Stimulated activated CD4-positive, alpha-beta T cell treated with anti-CD3 and anti-CD28 coated beads, Interleukin-15, amount 100 ng/mL, for 24 hours (primary cell): Measurements from ENCODE around the gene TXNL4B.

Experiments used
- DNase-seq: peaks from one replicate; pipeline ENCODE4 v3.0.0-alpha.2; 2020

The TXNL4B gene

DNA sequence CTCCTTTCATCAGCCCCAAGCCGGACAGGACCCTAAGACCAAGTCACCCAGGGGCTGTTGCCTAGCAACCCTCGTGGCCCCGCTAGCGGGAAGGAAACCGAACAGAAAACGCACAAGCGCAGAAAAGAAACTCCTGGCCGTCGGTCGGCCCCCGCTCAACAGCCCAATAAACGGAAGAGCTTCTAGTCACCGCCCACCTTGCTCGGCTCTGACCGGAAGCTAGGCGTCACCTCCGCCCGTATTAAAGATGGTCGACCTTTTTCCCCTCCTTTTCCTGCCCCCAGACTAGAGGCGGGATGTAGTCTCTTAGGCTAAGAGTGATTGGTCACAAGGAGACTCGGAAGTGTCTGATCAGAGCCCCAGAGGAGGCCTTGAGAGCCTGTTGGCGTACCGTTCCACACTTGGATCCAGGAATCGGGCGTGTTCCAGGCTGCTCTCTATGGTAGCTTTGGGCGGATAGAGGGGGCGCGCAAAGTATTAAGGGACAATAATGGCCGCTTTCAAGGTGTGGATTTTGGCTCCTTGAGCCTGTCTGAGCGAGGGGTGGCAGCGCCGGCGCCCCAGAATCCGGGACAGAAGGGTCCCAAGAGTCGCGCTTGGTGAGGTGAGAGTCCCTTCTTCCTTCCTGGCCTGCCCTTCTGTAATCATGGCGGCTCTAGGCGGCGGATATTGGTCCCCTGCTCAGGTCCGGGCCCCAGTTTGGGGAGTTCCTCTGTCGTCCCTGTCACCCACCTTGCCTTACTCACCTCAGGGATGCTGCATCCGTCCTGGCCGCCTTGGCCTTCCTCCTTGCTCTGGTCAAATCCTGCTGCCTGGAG is at the start of gene TXNL4B, which contains the start of gene DHX38:
Gene TXNL4B, minus strand, starts transcription at position 173 of the 818 bp plus-strand sequence. CDS start 2,871 bp downstream, outside the sequence.
Gene DHX38, plus strand, starts transcription at position 400 of the 818 bp plus-strand sequence. CDS start 2,311 bp downstream, outside the sequence.
- peak; percentile 94 for DNase-seq

GRCh38 chr16:72142476-72142875 is 49.1 kb upstream of the TXNL4B start:
- DNase-seq = no peak

- DNase-seq = no peak
Observed at GRCh38 chr16:72139908-72140307, 46.5 kb upstream of the TXNL4B start.

DNA sequence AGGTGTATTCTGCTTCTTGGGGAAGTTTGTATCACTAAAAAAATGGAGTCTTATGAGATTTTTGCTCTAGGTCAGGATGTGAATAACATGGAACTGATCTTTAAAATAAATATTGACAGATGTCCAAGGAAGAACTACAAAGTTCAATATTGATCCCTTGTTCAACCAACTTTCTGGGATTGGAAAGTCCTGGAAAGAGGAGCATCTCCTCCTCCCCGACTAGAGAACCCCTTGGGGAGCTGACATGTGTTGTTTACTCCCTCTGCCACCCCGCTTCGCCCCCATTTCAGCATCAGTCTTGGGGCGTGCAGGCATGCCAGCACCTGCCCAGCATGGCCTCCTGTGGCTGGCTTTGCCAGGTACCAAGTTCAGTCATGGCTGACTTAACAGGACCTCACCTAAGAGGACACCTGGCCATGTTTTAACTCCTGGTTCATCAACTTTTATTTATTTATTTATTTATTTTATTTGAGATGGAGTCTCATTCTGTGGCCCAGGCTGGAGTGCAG is 44.7 kb upstream of the TXNL4B start:
- no peak for DNase-seq

- DNase-seq = no peak
Observed at GRCh38 chr16:72137380-72138063, 44.1 kb upstream of the TXNL4B start.

GRCh38 chr16:72134507-72134906 is 41.1 kb upstream of the TXNL4B start:
- no peak for DNase-seq

DNA sequence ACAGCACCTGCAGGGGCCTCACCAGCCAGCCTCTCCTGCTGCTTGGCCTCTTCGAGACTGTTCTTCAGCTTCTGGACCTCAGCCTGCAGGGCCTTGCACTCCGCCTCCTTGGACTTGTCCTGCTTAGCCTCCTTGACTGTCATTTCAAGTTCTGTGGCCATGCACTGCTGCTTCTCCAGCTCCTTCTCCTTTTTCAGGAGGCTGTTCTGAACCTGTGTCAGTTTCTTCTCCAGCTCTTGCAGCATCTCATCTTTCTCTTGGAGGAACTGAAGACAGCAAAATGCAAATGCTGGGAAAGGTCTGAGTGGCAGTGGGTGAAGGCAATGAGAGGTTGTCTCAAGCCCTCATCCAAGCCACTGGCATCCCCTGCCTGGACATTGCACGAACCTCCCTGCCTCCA is 39.3 kb upstream of the TXNL4B start:
- DNase-seq = no peak

- no peak for DNase-seq
Observed at GRCh38 chr16:72131036-72131435, 37.6 kb upstream of the TXNL4B start.

DNA sequence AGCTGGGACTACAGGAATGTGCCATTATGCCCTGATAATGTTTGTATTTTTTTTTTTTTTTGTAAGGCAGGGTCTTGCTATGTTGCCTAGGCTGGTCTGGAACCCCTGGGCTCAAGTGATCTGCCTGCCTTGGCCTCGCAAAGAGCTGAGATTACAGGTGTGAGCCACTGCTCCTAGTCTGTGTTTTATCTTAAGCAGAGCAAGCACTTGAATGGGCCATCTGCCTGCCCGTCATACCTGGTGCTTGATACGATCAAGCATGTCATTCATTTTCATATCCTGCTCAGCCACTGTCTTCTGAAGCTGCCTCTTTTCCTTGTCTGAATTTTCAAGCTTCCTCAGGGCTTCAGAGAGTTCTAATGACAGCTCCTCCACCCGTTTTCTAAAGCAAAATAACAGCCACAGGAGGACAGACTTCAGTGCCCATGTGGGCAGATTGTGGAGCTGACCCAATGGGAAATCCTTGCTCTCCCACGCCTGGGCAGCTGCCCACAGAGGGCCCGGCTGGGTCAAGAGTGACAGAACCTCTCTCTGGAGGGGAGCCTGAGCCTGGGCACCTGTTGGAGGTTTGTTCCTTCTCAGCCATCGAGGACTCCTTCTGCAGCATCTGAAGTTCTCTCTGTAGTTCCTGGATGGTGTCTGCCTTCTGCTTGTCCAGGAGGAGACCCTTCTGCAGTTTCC is 36.7 kb upstream of the TXNL4B start:
- no peak for DNase-seq

DNA sequence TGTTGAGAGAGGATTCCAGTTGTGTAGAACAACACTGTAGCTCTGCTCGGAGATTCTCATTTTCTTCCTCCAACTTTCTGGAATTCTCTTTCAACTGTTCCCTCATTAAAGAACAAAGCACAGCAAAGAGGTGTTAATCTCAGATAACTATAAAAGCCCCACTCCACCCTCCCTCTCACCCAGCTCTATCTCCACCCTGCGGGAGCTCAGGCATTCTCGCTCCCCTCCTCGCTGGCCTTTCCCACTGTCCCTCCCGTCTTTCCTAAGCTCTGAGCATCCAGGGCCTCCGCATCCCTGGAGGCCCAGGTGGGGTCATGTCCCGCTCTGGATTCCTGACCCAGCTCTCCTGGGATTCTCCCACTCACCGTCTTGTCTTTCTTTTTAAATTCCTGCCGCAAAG is 35.3 kb upstream of the TXNL4B start:
- DNase-seq = no peak

- DNase-seq = no peak
Observed at GRCh38 chr16:72126429-72126765, 33.0 kb upstream of the TXNL4B start.

DNA sequence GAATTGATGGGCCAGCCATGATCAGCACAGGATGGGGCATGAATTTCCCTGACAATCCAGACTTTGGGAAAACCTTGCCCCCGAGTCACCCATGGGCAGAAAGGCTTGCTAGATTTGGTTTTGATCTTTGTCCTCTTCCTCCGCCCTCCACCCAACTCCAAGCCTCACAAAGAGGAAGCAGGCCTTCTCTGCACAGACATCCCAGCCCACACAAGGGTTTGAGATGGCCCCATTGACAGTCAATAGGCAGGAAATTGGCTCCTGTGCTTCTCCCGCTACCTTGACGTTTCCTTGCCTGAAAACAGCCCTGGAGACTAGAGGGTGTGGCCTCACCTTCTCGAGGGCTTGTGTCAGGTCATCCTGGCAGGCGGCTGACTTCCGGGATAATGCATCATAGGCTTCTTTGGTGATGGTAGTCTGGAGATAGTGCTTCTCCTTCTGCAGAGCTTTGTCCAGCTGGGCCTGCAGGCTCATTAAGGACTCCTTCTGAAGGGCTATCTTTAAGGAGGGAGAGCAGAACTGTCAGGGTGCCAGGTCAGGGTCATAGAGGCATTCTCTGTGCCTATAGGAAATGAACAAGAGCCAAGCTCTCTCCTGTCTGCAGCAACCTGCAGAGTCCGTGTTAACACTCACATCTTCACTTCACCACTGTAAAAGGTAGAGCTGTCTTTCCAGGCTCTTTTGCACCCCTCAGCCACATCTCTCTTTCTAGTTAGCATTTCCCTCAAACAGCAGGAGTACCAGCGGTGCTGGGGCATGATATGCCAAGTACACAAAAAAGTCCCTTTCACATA is 32.4 kb upstream of the TXNL4B start:
- DNase-seq = no peak

DNA sequence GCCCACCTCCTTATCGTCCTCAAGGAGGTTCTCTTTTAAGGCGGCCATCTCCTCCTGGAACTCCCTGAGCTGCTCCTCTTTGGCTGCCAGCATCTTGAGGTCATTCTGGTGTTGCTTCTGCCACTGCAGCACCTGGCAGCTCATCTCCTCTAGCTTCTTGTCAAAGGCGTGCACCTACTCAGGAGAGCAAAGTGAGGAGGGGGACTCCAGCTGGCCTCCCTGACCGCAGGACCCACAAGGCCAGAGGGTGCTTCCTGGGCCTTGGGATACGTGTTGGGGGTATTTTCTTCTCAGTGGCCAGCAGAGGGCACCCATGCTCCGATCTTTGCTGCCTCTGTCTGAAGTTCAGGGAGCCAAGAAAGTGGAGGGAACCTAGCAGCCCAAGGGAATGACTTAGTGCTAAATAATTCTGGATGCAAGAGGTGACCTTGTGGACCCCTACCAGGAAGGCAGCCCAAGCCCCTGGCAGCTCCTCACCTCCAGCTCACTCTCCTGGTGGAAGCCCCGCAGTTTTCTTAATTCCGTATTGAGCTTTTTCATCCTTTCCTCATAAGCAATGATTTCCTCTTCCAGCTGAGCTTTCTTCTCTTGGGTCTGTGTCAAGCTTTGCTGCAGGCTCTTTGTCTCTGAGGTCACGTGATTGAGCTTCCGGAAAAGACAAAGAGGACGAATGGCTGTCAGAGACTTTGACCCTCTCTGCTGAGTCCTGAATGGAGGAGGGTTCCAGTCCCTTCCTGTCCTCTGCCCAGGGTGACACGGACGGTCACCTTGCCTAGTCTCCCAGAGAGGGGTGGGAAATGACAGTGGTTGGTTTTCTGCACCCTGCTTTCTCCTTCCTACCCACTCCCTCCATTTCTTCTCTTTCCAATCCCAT is 31.6 kb upstream of the TXNL4B start:
- DNase-seq = peak; percentile 75

DNA sequence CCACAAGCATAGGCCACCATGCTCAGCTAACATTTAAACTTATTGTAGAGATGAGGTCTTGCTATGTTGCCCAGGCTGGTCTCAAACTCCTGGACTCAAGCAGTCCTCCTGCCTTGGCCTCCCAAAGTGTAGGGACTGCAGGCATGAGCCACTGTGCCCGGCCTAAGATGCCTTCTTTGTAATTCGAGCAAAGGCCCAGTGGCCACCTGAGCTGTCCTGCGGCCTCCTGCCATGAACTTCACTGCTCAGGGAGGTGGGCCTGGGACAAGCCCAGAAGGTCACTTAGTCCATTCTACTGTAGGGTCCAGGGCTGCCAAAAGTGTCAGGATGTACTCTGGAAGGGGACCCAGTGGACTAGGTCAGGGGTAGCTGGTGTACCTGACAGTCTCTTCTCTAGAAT is 30.7 kb upstream of the TXNL4B start:
- DNase-seq = no peak

- DNase-seq = no peak
Observed at GRCh38 chr16:72123426-72123825, 30.0 kb upstream of the TXNL4B start.

DNA sequence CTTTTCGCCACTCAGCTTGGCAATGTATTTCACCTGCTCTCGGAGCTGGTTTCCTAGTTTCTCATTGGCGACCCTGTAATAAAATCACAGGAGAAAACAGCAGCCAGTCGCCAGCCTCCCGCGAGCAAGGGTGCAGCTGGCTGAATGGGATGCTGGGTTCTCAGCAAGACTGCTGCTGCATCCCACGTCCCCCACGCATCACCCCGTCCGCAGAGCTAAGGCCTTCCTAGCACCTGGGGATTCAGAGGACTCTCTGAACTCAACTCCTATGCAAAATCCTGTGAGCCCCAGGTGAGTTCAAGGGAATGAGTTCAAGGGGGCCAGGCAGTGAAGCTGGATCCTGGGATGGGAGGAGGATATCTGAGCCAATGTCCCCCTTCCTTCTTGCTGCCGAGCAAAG is 29.5 kb upstream of the TXNL4B start:
- DNase-seq = no peak

- no peak for DNase-seq
Observed at GRCh38 chr16:72122308-72122707, 28.9 kb upstream of the TXNL4B start.

- no peak for DNase-seq
Observed at GRCh38 chr16:72120026-72120425, 26.6 kb upstream of the TXNL4B start.

GRCh38 chr16:72113616-72113945 is 20.2 kb upstream of the TXNL4B start:
- DNase-seq = no peak

DNA sequence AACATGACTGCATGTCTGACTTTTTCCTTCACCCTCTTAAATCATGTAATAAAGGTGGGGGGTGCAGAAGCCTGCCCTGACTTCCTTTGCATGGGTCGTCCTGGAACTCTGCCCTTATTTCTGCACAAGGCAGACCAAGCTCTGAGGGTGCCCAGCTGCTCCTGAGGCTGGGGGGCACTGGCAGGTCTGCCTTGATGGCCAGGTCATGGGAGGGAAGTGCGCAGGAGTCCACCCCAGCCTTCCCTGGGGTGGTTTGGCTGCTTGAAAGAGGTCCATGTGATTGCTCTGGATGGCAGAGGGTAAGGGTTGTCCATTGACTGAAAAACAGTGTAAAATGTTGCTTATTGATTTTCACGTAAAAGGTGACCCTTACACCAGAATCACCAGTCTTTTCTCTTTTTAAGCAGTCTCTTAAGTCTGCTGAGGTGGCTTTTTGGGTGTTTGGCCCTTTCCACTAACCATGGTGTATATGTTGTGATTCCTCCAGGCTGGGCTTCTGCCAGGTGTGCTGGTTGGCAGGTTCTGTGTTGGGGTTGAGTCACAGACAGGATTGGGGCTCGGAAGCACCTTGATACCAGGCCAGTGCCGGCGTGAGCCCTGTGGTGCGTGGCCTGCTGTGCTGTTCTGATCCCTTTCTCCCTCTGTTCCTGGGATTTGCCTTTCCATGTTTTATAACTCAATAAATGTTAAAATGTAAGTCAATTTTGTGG is 19.6 kb upstream of the TXNL4B start:
- no peak for DNase-seq

DNA sequence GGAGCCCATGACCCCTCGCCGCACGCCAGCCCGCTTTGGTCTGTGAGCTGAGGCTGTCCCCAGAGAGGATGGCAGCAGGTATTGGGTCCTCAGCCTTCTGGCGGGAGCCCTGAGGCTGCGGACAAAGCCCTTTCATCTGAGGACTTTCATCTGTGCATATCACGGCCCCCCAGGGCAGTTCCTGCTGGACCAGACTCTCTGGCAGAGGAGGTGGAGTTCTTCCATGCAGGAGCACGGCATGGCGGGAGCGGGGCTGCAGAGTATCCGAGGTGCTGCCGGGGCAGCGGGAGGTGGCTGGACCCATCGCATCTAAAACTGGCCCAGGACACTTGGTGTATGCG is 19.0 kb upstream of the TXNL4B start:
- DNase-seq = no peak
